CD4-positive, alpha-beta T cell treated with Interleukin-1 beta for 1 hour (primary cell): Measurements from ENCODE around the gene NADSYN1.
"Not testable (repeated sequence)": the region's sequence is repeated elsewhere in the genome, so short reads cannot be mapped to it uniquely, and the experiment has no call there.

ENCODE experiments used
- DNase-seq, 2 donors: peaks; one replicate each; pipeline ENCODE4 v3.0.0-alpha.2; 2020 to 2022

Gene NADSYN1

GRCh38 chr11:71491940-71492339 is 38.9 kb downstream of the NADSYN1 start:
- no peak for DNase-seq

GRCh38 chr11:71495286-71496230 is 42.6 kb downstream of the NADSYN1 start:
- DNase-seq, result no peak

- no peak for DNase-seq
Measured at GRCh38 chr11:71496421-71496820, 43.4 kb downstream of the NADSYN1 start.

GRCh38 chr11:71498091-71498490 is 45.1 kb downstream of the NADSYN1 start:
- no peak for DNase-seq

- DNase-seq, result no peak
Measured at GRCh38 chr11:71499125-71499524, 46.1 kb downstream of the NADSYN1 start.

GRCh38 chr11:71499546-71499945 is 46.5 kb downstream of the NADSYN1 start:
- no peak for DNase-seq

- DNase-seq, result no peak
Measured at GRCh38 chr11:71500601-71501021, 47.6 kb downstream of the NADSYN1 start.

GRCh38 chr11:71501071-71501985 is 48.3 kb downstream of the NADSYN1 start:
- DNase-seq, result no peak

- no peak for DNase-seq
Measured at GRCh38 chr11:71502026-71502425, 49.0 kb downstream of the NADSYN1 start.

- no peak for DNase-seq
Measured at GRCh38 chr11:71502871-71503435, 50.0 kb downstream of the NADSYN1 start.

GRCh38 chr11:71504531-71504930 is 51.5 kb downstream of the NADSYN1 start:
- DNase-seq, result no peak

- no peak for DNase-seq
Measured at GRCh38 chr11:71505001-71505400, 52.0 kb downstream of the NADSYN1 start.

- DNase-seq, result no peak
Measured at GRCh38 chr11:71505781-71506180, 52.8 kb downstream of the NADSYN1 start.

- DNase-seq, result no peak
Measured at GRCh38 chr11:71507102-71507501, 54.1 kb downstream of the NADSYN1 start.

- no peak for DNase-seq
Measured at GRCh38 chr11:71518506-71519471, 65.8 kb downstream of the NADSYN1 start.

- no peak for DNase-seq
Measured at GRCh38 chr11:71519546-71519945, 66.5 kb downstream of the NADSYN1 start.

GRCh38 chr11:71525188-71525937 is 72.4 kb downstream of the NADSYN1 start:
- no peak for DNase-seq

- DNase-seq, result no peak
Measured at GRCh38 chr11:71525938-71526495, 73.0 kb downstream of the NADSYN1 start.

GRCh38 chr11:71526796-71527575 is 74.0 kb downstream of the NADSYN1 start, which contains the start of gene KRTAP5-7:
Gene KRTAP5-7, plus strand, starts transcription at chr11:71527267. Its CDS starts 34 bp downstream, at chr11:71527301.
- DNase-seq, result not testable (repeated sequence)
